GM21737 (cell line): ENCODE results near the gene NPIPA7.
"Not testable (repeated sequence)": the region's sequence is repeated elsewhere in the genome, so short reads cannot be mapped to it uniquely, and the experiment has no call there.

Experiments used
- ATAC-seq: cut with Tn5 transposase; IDR thresholded peaks from one replicate; pipeline ENCODE4 v1.9.1; 2021; ENCODE audit warnings: mild to moderate bottlenecking, moderate library complexity; ENCODE audit not compliant: unreplicated experiment

NPIPA7 gene

GRCh38 chr16:16417914-16418544, 39.1 kb downstream of the NPIPA7 start:
- not testable (repeated sequence) for ATAC-seq

- ATAC-seq, result not testable (repeated sequence)
These were observed 41.6 kb downstream of the NPIPA7 start for GRCh38 chr16:16420515-16420914.

- ATAC-seq, result not testable (repeated sequence)
These were observed 46.2 kb downstream of the NPIPA7 start for GRCh38 chr16:16425146-16425545.

- ATAC-seq, result not testable (repeated sequence)
These were observed 52.2 kb downstream of the NPIPA7 start for GRCh38 chr16:16431135-16431534.

- ATAC-seq, result not testable (repeated sequence)
These were observed 55.8 kb downstream of the NPIPA7 start for GRCh38 chr16:16434711-16435110.

- not testable (repeated sequence) for ATAC-seq
These were observed 62.5 kb downstream of the NPIPA7 start for GRCh38 chr16:16441401-16441800.
